Measurements from ENCODE around the gene SOHLH1.

The SOHLH1 gene

DNA sequence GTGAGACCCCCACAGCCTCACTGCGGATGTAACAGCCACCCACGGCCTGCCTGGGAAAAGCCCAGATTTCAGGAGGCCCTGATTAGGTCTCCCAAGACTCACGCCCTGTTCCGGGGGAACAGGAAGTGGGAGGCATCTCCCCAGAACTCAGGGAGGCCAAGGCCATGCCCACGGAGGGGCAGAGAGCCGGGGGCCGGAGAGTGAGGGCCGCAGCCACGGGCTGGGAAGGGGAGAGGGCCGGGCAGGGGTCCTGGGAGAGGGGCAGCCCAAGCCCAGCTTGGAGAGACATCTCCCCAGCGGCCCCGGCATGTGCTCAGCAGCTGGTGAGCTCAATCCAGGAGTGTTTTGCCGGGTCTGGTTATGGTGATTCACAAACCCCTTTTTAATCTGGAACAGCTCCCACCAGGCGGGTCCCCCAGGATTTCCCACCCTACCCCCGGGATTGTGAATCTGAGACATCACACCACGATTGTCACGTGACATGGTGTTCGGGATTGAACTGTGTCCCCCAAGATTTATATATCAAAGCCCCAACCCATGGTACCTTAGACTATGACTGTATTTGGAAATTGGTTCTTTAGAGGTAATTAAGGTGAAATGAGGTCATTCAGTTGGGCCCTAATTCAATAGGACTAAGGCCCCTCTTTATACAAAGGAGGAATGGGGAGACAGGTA, 29.3 kb upstream of the SOHLH1 start:
- no peak for DNase-seq

DNA sequence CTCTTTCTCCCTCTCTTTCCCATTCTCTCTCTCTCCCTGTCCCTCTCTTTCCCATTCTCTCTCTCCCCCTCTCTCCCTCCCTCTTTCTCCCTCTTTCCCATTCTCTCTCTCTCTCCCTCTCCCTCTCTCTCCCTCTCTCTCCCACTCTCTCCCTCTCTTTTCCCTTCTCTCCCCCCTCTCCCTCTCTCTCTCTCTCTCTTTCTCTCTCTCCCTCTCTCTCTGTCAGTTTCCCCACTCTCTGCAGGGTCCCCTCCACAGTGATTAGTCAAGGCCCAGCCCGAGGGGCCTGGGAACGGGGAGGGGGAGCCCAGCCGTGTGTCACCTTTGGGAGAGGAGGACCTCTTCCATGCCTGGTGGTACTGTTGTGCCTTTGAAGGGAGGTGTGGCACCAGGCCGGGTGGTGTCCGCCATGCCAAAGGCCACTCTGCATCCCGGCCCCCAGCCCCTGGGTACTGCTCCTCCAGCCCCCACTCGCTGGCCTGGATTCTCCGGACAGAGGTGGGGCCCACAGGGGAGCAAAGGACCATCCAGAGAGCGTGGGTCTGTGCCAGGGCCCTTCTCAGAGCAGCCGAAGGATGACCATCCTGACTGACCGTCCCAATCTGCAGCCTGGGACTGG, 28.1 kb upstream of the SOHLH1 start:
- no peak for DNase-seq

GRCh38 chr9:135726138-135726853, 27.0 kb upstream of the SOHLH1 start:
- no peak for DNase-seq

DNA sequence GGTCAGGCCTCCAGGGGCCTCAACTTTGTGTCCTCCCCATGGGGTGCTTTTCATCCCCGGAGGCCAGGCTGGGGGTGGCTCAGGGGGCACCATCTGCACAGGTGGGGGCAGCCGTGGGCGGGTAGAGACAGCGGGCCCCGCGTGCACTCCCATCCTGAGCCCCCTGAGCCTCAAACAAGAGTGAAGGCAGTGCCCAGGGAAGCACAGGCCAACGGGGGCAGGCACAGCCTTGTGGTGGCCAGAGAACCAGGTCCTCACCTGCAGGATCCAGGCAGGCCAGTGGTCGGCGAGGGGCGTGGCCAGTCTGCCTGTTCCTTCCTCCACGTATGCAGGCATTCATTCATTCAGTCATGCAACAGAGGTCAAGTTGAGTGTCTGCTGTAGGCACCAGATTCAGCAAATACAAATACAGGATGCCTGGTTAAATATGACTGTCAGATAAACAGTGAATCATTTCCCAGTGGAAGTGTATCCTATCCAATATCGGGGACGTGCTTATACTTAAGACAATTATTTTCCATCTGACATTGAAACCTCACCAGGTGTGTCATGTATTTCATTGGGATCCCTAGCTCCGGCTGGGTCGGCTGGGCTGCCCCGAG, 25.0 kb upstream of the SOHLH1 start:
- DNase-seq: no peak

GRCh38 chr9:135722365-135722764, 23.1 kb upstream of the SOHLH1 start:
- no peak for DNase-seq

GRCh38 chr9:135719472-135719871, 20.2 kb upstream of the SOHLH1 start:
- DNase-seq: no peak

DNA sequence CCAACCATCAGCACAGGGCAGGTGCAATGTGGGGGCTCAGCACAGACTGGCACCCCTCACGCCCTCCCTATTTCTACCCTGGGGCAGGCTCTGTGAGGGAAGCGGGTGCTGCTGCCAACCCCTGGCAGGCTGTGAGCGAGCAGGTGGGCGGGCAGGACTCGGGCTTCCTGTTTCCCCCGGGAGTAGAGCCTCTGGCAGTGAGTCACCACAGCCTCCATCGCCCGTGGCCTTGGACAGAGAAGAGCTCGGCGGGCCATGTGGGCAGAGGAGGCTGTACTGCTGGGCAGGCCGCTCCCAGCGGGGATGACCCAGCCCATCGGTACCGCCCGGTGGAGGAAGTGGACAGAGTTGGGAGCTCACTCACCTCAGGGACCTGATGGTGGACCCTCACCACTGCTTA, 19.3 kb upstream of the SOHLH1 start:
- DNase-seq: peak; percentile 8

GRCh38 chr9:135717410-135717809, 18.1 kb upstream of the SOHLH1 start:
- no peak for DNase-seq

- no peak for DNase-seq
Observed at GRCh38 chr9:135716045-135716444, 16.8 kb upstream of the SOHLH1 start.

DNA sequence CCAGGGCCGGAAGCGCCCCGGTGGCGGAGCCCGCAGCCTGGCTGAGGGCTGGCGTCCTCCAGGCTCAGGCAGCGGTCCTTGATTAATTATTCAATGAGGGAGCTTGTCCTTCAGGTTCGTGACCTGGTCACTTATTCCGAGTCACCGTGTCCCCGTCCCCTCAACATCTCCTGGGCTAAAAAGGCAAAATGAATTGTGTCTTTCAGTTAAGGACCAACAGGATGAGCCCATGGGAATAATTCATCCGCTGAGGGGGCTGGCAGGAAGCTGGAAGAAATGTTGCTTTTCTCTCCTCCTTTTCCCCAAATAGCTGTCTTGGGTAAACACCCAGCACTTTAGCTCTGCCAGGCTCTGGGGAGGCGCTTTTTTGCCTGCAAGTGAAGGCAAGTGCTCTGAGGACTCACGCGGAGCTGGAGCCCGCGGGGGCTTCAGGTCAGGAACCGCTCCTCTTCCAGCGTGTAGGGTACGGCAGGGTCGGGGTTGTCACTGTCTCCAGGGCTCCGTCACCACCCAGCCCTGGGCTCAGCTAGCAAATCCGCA, 15.8 kb upstream of the SOHLH1 start:
- no peak for DNase-seq

- no peak for DNase-seq
Observed at GRCh38 chr9:135714242-135715055, 15.2 kb upstream of the SOHLH1 start.

- no peak for DNase-seq
Observed at GRCh38 chr9:135712613-135713295, 13.5 kb upstream of the SOHLH1 start.

- DNase-seq: no peak
Observed at GRCh38 chr9:135711881-135712280, 12.6 kb upstream of the SOHLH1 start.

DNA sequence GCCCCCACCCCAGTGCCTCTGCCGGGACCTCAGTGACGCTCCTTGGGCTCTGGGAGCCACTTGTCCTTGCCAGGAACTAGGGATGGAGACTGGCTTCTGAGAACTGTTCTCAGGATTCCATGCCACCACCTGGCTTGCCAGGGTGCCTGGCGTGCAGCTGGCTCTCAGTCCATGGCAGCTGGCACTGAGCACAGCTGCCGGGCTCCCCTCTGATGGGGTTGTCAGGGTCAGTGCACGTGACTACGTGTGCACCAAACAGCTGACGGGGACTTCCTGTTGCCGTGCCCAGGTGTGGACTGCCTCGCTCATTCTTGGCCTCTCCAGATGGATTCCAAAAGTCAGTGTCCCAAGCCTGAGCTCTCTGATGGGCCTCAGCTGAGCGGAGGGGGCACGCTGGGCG, 12.1 kb upstream of the SOHLH1 start:
- no peak for DNase-seq

DNA sequence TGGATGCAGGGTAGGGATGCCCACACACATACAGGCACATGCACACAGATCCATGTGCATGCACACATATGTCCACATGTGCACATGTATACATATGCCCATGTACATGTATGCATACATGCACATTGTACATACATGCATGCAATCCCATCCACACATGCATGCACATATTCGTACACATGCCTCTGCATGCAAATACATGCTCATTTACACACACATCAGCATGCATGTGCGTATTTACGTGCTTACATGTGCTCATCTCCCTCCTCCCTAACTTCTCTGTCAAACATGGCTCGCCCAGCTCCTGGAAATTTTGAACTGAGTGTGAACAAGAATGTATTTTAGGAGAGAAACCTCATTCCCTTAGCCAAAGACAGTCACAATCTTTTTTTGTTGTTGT, 8.9 kb upstream of the SOHLH1 start:
- DNase-seq: no peak

GRCh38 chr9:135707252-135708138, 8.2 kb upstream of the SOHLH1 start:
- no peak for DNase-seq

- no peak for DNase-seq
Observed at GRCh38 chr9:135706288-135706687, 7.0 kb upstream of the SOHLH1 start.

GRCh38 chr9:135705376-135705775, 6.1 kb upstream of the SOHLH1 start:
- DNase-seq: no peak

GRCh38 chr9:135704483-135704882, 5.2 kb upstream of the SOHLH1 start:
- DNase-seq: no peak

DNA sequence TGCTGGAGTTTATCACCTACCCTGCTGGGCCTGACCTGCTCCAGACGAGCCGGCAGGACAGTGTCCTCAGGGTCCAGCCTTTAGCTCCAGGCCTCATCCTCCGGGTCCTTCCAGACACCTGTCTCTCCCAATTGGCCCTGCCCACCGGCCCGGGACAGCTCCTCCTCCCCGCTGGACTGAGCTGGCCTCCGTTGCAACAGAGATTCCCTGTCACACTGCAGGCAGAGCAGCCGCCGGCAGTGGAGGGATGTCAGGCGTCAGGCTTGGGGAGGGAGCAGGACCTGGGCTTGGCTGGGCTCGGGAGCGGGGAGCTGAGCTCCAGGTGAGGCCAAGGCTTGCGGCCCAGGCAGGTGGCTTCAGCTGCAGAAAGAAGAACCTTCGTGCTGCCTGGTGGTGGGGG, 4.4 kb upstream of the SOHLH1 start:
- DNase-seq: no peak

Measured in HCEC 1CT (cell line).